Fibroblast of lung (primary cell): Measurements from ENCODE around the gene PLPPR2. TPM values are rescaled to one million over a fixed set of nuclear protein-coding genes. Genes with fewer than 3 reads are reported as not detected.

Experiments used
- DNase-seq, 2 donors: peaks; one replicate each; pipeline versions ENCODE4 v3.0.0 to v3.0.0-alpha.2; 2010; ENCODE audit warnings: low read depth in 2 of 2
- H2AFZ ChIP-seq: 2 replicates; pipeline ENCODE4 v1.5.1; 2012; ENCODE audit warnings: low read length, control low read depth, inconsistent platforms
- H3K27ac ChIP-seq: 2 replicates; pipeline ENCODE4 v1.5.1; 2011; ENCODE audit warnings: low read length, control low read depth; ENCODE audit not compliant: insufficient read depth
- H3K27me3 ChIP-seq: 2 replicates; pipeline ENCODE4 v1.5.1; 2011; ENCODE audit warnings: mild to moderate bottlenecking, low read length; ENCODE audit not compliant: control insufficient read depth, insufficient read depth
- H3K36me3 ChIP-seq: 2 replicates; pipeline ENCODE4 v1.5.1; 2011; ENCODE audit warnings: low read length; ENCODE audit not compliant: control insufficient read depth, insufficient read depth
- H3K4me1 ChIP-seq: 2 replicates; pipeline ENCODE4 v1.5.1; 2011; ENCODE audit warnings: low read length; ENCODE audit not compliant: control insufficient read depth, insufficient read depth; ENCODE audit errors: extremely low read depth
- H3K4me2 ChIP-seq: 2 replicates; pipeline ENCODE4 v1.5.1; 2011; ENCODE audit warnings: low read length, control low read depth; ENCODE audit not compliant: insufficient read depth; ENCODE audit errors: extremely low read depth
- H3K4me3 ChIP-seq, 4 experiments: fragments of 200-600 bp in 1 of 4; sonication (generic) in 1 of 4; replicated peaks in 1 of 4; 2 replicates each; pipeline ENCODE4 v1.5.1; 2011 to 2016; ENCODE audit warnings: low read length in 4 of 4, low read depth in 3 of 4, mild to moderate bottlenecking in 3 of 4, control low read depth in 2 of 4, inconsistent platforms in 1 of 4, mixed read lengths in 1 of 4; ENCODE audit not compliant: insufficient read depth in 1 of 4; ENCODE audit errors: control extremely low read depth in 1 of 4
- H3K79me2 ChIP-seq: 2 replicates; pipeline ENCODE4 v1.5.1; 2012; ENCODE audit warnings: mild to moderate bottlenecking, low read length, inconsistent platforms; ENCODE audit not compliant: control insufficient read depth, insufficient read depth
- H3K9ac ChIP-seq: 2 replicates; pipeline ENCODE4 v1.5.1; 2011; ENCODE audit warnings: mild to moderate bottlenecking, low read length, control low read depth; ENCODE audit not compliant: insufficient read depth
- H3K9me3 ChIP-seq: 2 replicates; pipeline ENCODE4 v1.5.1; 2012; ENCODE audit warnings: low read depth, low read length; ENCODE audit not compliant: control insufficient read depth, insufficient read depth
- H4K20me1 ChIP-seq: 2 replicates; pipeline ENCODE4 v1.5.1; 2011; ENCODE audit warnings: low read length; ENCODE audit not compliant: control insufficient read depth, insufficient read depth; ENCODE audit errors: extremely low read depth
- CTCF ChIP-seq, 2 donors: IDR thresholded peaks in 1 of 2; conservative IDR thresholded peaks in 1 of 2; 1 replicate in 1 of 2; 2 replicates in 1 of 2; pipeline ENCODE4 v1.5.1; 2011 to 2012; ENCODE audit warnings: low read length in 2 of 2, control low read depth in 1 of 2, inconsistent platforms in 1 of 2, low read depth in 1 of 2, mild to moderate bottlenecking in 1 of 2
- EZH2 ChIP-seq: IDR thresholded peaks from 2 replicates; pipeline ENCODE4 v1.5.1; 2012; ENCODE audit warnings: low read length, control low read depth, mild to moderate bottlenecking; ENCODE audit errors: missing control alignments
- polyA plus RNA-seq, 2 donors: library from polyadenylated mRNA; depleted of rRNA in 1 of 2; stranded (reverse) in 1 of 2; unstranded in 1 of 2; fragments of >200 nt; gene quantifications; 2 replicates each; pipeline ENCODE4 v1.2.1, GENCODE V29; 2011 to 2012; ENCODE audit warnings: missing spikeins in 1 of 2
- total RNA-seq: library from RNA; depleted of rRNA; stranded (reverse); fragments of >200 nt; gene quantifications from 2 replicates; pipeline ENCODE4 v1.2.1, GENCODE V29; 2014

Gene PLPPR2
- total and polyA plus RNA-seq, 2 donors (not counting 1 experiment from before 2014, with no cell fraction given): 13.0 to 21.2 TPM

GRCh38 chr19:11364296-11364904 lies 9.2 kb downstream of the PLPPR2 start:
- Histone ChIP-seq H3K27me3 (no peaks in the 10 kb centered on the region), H3K79me2 (no peaks in the 10 kb centered on the region), H3K9me3 (no peaks in the 10 kb centered on the region), H3K4me2 (no peak overlapping the region), H4K20me1 (no peaks in the 10 kb centered on the region), H3K4me3 (no peak overlapping the region), H2AFZ (no peak overlapping the region), H3K4me1 (no peaks in the 10 kb centered on the region), H3K9ac (no peak overlapping the region), H3K36me3 (peaks cover 8% of the 10 kb centered on the region), H3K27ac (no peak overlapping the region)
- DNase-seq: no peak
- no peak for TF ChIP-seq EZH2
- no peak for TF ChIP-seq CTCF (conservative IDR thresholded peaks at IDR 0.05 in 1 of 2, IDR thresholded peaks at IDR 0.05 in 1 of 2; ENCODE audit: low read depth in 1 of 2, low read length in 2 of 2)

GRCh38 chr19:11364935-11365334 lies 9.7 kb downstream of the PLPPR2 start:
- Histone ChIP-seq H3K79me2 (no peaks in the 10 kb centered on the region), H3K36me3 (peaks cover 8% of the 10 kb centered on the region), H3K9me3 (no peaks in the 10 kb centered on the region), H3K27ac (no peak overlapping the region), H4K20me1 (no peaks in the 10 kb centered on the region), H3K4me1 (no peaks in the 10 kb centered on the region), H3K27me3 (no peaks in the 10 kb centered on the region), H3K4me3 (no peak overlapping the region), H2AFZ (no peak overlapping the region), H3K9ac (no peak overlapping the region), H3K4me2 (no peak overlapping the region)
- TF ChIP-seq CTCF (conservative IDR thresholded peaks at IDR 0.05 in 1 of 2, IDR thresholded peaks at IDR 0.05 in 1 of 2; ENCODE audit: low read depth in 1 of 2, low read length in 2 of 2) (no peak), EZH2 (no peak)
- no peak for DNase-seq

GRCh38 chr19:11365557-11366117 lies 10.4 kb downstream of the PLPPR2 start:
- Histone ChIP-seq H3K9ac (no peak overlapping the region), H3K27ac (no peak overlapping the region), H4K20me1 (no peaks in the 10 kb centered on the region), H3K9me3 (no peaks in the 10 kb centered on the region), H3K4me2 (no peak overlapping the region), H3K4me1 (no peaks in the 10 kb centered on the region), H3K27me3 (no peaks in the 10 kb centered on the region), H3K36me3 (peaks cover 8% of the 10 kb centered on the region), H3K79me2 (no peaks in the 10 kb centered on the region), H2AFZ (no peak overlapping the region), H3K4me3 (no peak overlapping the region)
- DNase-seq: no peak
- no peak for TF ChIP-seq CTCF (conservative IDR thresholded peaks at IDR 0.05 in 1 of 2, IDR thresholded peaks at IDR 0.05 in 1 of 2; ENCODE audit: low read depth in 1 of 2, low read length in 2 of 2)
- TF ChIP-seq EZH2: no peak
